KOPT-K1 (cell line): ENCODE results near the gene TMUB2.

ENCODE experiments used
- H3K27ac ChIP-seq: fragments of 200-600 bp; sonication (generic); 2 replicates; pipeline ENCODE4 v1.5.1; 2016; ENCODE audit warnings: antibody characterized with exemption, mild to moderate bottlenecking, low read depth, low read length; ENCODE audit not compliant: poor library complexity, severe bottlenecking
- H3K36me3 ChIP-seq: fragments of 200-600 bp; sonication (generic); 2 replicates; pipeline ENCODE4 v1.5.1; 2017; ENCODE audit warnings: antibody characterized with exemption, mild to moderate bottlenecking, low read length, moderate library complexity; ENCODE audit not compliant: insufficient read depth
- H3K9me3 ChIP-seq: fragments of 200-600 bp; sonication (generic); 2 replicates; pipeline ENCODE4 v1.5.1; 2017; ENCODE audit warnings: antibody characterized with exemption, low read length, mild to moderate bottlenecking; ENCODE audit not compliant: insufficient read depth, poor library complexity, severe bottlenecking

TMUB2 gene

GRCh38 chr17:44170135-44170498 lies 16.7 kb upstream of the TMUB2 start:
- no peaks in the 10 kb centered on the region for H3K9me3 ChIP-seq
- no peak overlapping the region for H3K27ac ChIP-seq
- peaks cover 6% of the 10 kb centered on the region; the same call in 1 of the 2 replicates for H3K36me3 ChIP-seq

GRCh38 chr17:44170499-44171201 lies 16.1 kb upstream of the TMUB2 start, which contains the start of gene ASB16:
ASB16 (plus strand) TSS chr17:44170704; CDS start chr17:44170790, 86 bp downstream.
- Histone ChIP-seq H3K27ac (no peak within 1 kb of the TSS), H3K9me3 (no peaks in the 10 kb centered on the region), H3K36me3 (peaks cover 11% of the 10 kb centered on the region)

GRCh38 chr17:44171931-44172455 lies 14.8 kb upstream of the TMUB2 start:
- Histone ChIP-seq H3K9me3 (no peaks in the 10 kb centered on the region), H3K27ac (no peak overlapping the region), H3K36me3 (peaks cover 23% of the 10 kb centered on the region)

- no peak overlapping the region for H3K27ac ChIP-seq
- H3K9me3 ChIP-seq: no peaks in the 10 kb centered on the region
- peaks cover 46% of the 10 kb centered on the region for H3K36me3 ChIP-seq
Observed at GRCh38 chr17:44174427-44174826, 12.3 kb upstream of the TMUB2 start.

- peaks cover 46% of the 10 kb centered on the region for H3K36me3 ChIP-seq
- H3K9me3 ChIP-seq: no peaks in the 10 kb centered on the region
- H3K27ac ChIP-seq: no peak overlapping the region
Observed at GRCh38 chr17:44176257-44176656, 10.5 kb upstream of the TMUB2 start.

- Histone ChIP-seq H3K27ac (no peak overlapping the region), H3K9me3 (no peaks in the 10 kb centered on the region), H3K36me3 (peaks cover 51% of the 10 kb centered on the region)
Observed at GRCh38 chr17:44176671-44177501, 9.9 kb upstream of the TMUB2 start.

GRCh38 chr17:44177640-44178039 lies 9.1 kb upstream of the TMUB2 start:
- Histone ChIP-seq H3K27ac (no peak overlapping the region), H3K36me3 (peaks cover 59% of the 10 kb centered on the region), H3K9me3 (no peaks in the 10 kb centered on the region)

GRCh38 chr17:44178133-44178532 lies 8.6 kb upstream of the TMUB2 start:
- H3K9me3 ChIP-seq: no peaks in the 10 kb centered on the region
- no peak overlapping the region for H3K27ac ChIP-seq
- peaks cover 62% of the 10 kb centered on the region for H3K36me3 ChIP-seq

GRCh38 chr17:44183024-44183423 lies 3.7 kb upstream of the TMUB2 start:
- no peak overlapping the region for H3K27ac ChIP-seq
- no peaks in the 10 kb centered on the region for H3K9me3 ChIP-seq
- peaks cover 46% of the 10 kb centered on the region for H3K36me3 ChIP-seq

- Histone ChIP-seq H3K27ac (no peak overlapping the region), H3K36me3 (peaks cover 40% of the 10 kb centered on the region)
Observed at GRCh38 chr17:44184212-44184810, 2.5 kb upstream of the TMUB2 start.

GRCh38 chr17:44187131-44187899 lies 543 bp downstream of the TMUB2 start:
- Histone ChIP-seq H3K36me3 (peaks cover 56% of the 10 kb centered on the region), H3K27ac (peak overlapping the region; percentile 88), H3K9me3 (no peaks in the 10 kb centered on the region)

More at GRCh38 chr17:44184212-44184810, 2.5 kb upstream of the TMUB2 start:
- H3K9me3 ChIP-seq: no peaks in the 10 kb centered on the region

- no peak overlapping the region for H3K27ac ChIP-seq
- peaks cover 57% of the 10 kb centered on the region for H3K36me3 ChIP-seq
- H3K9me3 ChIP-seq: no peaks in the 10 kb centered on the region
Observed at GRCh38 chr17:44188576-44189403, 2.0 kb downstream of the TMUB2 start.

GRCh38 chr17:44190481-44190880 lies 3.7 kb downstream of the TMUB2 start:
- Histone ChIP-seq H3K27ac (no peak overlapping the region), H3K9me3 (no peaks in the 10 kb centered on the region), H3K36me3 (peaks cover 64% of the 10 kb centered on the region)

- Histone ChIP-seq H3K36me3 (peaks cover 72% of the 10 kb centered on the region), H3K9me3 (no peaks in the 10 kb centered on the region), H3K27ac (no peak overlapping the region)
Observed at GRCh38 chr17:44191369-44191768, 4.6 kb downstream of the TMUB2 start.
